DND-41 (cell line): ENCODE data around the gene INPP4A.

Experiments used
- ATAC-seq: fragments of 200-7000 bp; cut with Tn5 transposase; 3 replicates; pipeline ENCODE4 v1.9.1; 2021; ENCODE audit warnings: low read depth; ENCODE audit not compliant: insufficient read depth
- DNase-seq: peaks from one replicate; pipeline ENCODE4 v3.0.0-alpha.2; 2020
- H2AFZ ChIP-seq: 2 replicates; pipeline ENCODE4 v1.6.0; 2012; ENCODE audit warnings: low read depth, low read length
- H3K27ac ChIP-seq: 2 replicates; pipeline ENCODE4 v1.5.1; 2012; ENCODE audit warnings: low read length, inconsistent platforms
- H3K27me3 ChIP-seq: fragments of 200-600 bp; sonication (generic); 2 replicates; pipeline ENCODE4 v1.6.0; 2012; ENCODE audit warnings: low read length, mild to moderate bottlenecking, inconsistent platforms; ENCODE audit not compliant: insufficient read depth, poor library complexity
- H3K36me3 ChIP-seq: 2 replicates; pipeline ENCODE4 v1.5.1; 2012; ENCODE audit warnings: low read length, inconsistent platforms; ENCODE audit not compliant: insufficient read depth
- H3K4me1 ChIP-seq: 2 replicates; pipeline ENCODE4 v1.5.1; 2012; ENCODE audit warnings: mild to moderate bottlenecking, low read length; ENCODE audit not compliant: insufficient read depth
- H3K4me2 ChIP-seq: 2 replicates; pipeline ENCODE4 v1.6.0; 2012; ENCODE audit warnings: mild to moderate bottlenecking, moderate library complexity, low read length, inconsistent platforms; ENCODE audit not compliant: insufficient read depth
- H3K4me3 ChIP-seq, 2 experiments: fragments of 200-600 bp in 1 of 2; shearing (Covaris generic) in 1 of 2; 2 replicates each; pipeline ENCODE4 v1.5.1; 2012 to 2016; ENCODE audit warnings: inconsistent platforms in 2 of 2, low read length in 2 of 2, mild to moderate bottlenecking in 2 of 2, low read depth in 1 of 2, moderate library complexity in 1 of 2
- H3K79me2 ChIP-seq: 2 replicates; pipeline ENCODE4 v1.6.0; 2012; ENCODE audit warnings: low read length, inconsistent platforms; ENCODE audit not compliant: insufficient read depth
- H3K9ac ChIP-seq: 2 replicates; pipeline ENCODE4 v1.6.0; 2012; ENCODE audit warnings: low read depth, mild to moderate bottlenecking, inconsistent platforms, low read length, moderate library complexity
- H3K9me3 ChIP-seq: 2 replicates; pipeline ENCODE4 v1.5.1; 2012; ENCODE audit warnings: low read length, moderate library complexity, mild to moderate bottlenecking, inconsistent platforms; ENCODE audit not compliant: insufficient read depth, severe bottlenecking
- H4K20me1 ChIP-seq: 2 replicates; pipeline ENCODE4 v1.6.0; 2012; ENCODE audit warnings: low read length; ENCODE audit not compliant: insufficient read depth
- CTCF ChIP-seq: IDR thresholded peaks from 2 replicates; pipeline ENCODE4 v1.5.1; 2012; ENCODE audit warnings: borderline replicate concordance, low read length, moderate library complexity, mild to moderate bottlenecking; ENCODE audit not compliant: poor library complexity, severe bottlenecking; ENCODE audit errors: extremely low read depth
- EZH2 ChIP-seq: IDR thresholded peaks from 3 replicates; pipeline ENCODE4 v1.6.1; 2012; ENCODE audit warnings: borderline replicate concordance, low read depth, mild to moderate bottlenecking, moderate library complexity, low read length, inconsistent platforms; ENCODE audit not compliant: severe bottlenecking

INPP4A gene

GRCh38 chr2:98501223-98501622, 56.6 kb downstream of the INPP4A start:
- H3K4me1 ChIP-seq, result no peaks in the 10 kb centered on the region
- H3K9ac ChIP-seq, result no peak overlapping the region
- H3K36me3 ChIP-seq, result peaks cover 24% of the 10 kb centered on the region
- TF ChIP-seq CTCF (no peak), EZH2 (no peak)
- H3K4me3 ChIP-seq, result no peak overlapping the region
- H4K20me1 ChIP-seq, result peaks cover 27% of the 10 kb centered on the region
- peaks cover 69% of the 10 kb centered on the region for H3K79me2 ChIP-seq
- no peak overlapping the region for H3K27ac ChIP-seq
- DNase-seq, result no peak
- H3K9me3 ChIP-seq, result peaks cover 12% of the 10 kb centered on the region
- H3K4me2 ChIP-seq, result no peak overlapping the region
- ATAC-seq, result no peak
- no peak overlapping the region for H2AFZ ChIP-seq
- no peaks in the 10 kb centered on the region for H3K27me3 ChIP-seq

DNA sequence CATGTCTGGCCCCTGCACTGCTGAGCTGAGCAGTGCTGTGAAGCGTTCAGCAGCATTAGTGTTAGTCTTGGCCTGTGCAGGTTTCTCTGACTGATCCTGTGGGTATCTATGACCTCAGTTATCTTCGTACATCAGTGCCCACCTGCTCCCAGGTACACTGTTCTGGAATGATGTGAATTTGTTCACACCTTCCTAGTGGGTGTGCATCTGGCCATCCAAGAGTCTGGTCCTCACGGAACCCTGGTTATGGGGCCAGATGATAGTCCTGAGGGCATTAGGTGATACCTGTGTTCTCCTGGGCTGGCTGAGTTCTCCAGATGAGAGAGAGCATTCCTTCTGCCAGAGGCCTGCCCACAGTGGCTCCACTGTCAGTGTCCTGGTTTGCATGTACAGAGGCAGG, 57.2 kb downstream of the INPP4A start:
- H2AFZ ChIP-seq, result no peak overlapping the region
- peaks cover 23% of the 10 kb centered on the region for H3K36me3 ChIP-seq
- TF ChIP-seq CTCF (no peak), EZH2 (no peak)
- H3K4me1 ChIP-seq, result no peaks in the 10 kb centered on the region
- no peak overlapping the region for H3K4me3 ChIP-seq
- H3K9ac ChIP-seq, result no peak overlapping the region
- H4K20me1 ChIP-seq, result peaks cover 33% of the 10 kb centered on the region
- no peak for DNase-seq
- no peak for ATAC-seq
- H3K9me3 ChIP-seq, result peaks cover 6% of the 10 kb centered on the region
- H3K79me2 ChIP-seq, result peaks cover 74% of the 10 kb centered on the region
- no peaks in the 10 kb centered on the region for H3K27me3 ChIP-seq
- H3K4me2 ChIP-seq, result no peak overlapping the region
- no peak overlapping the region for H3K27ac ChIP-seq

GRCh38 chr2:98502556-98503335, 58.1 kb downstream of the INPP4A start:
- H3K4me3 ChIP-seq, result no peak overlapping the region
- no peak overlapping the region for H2AFZ ChIP-seq
- no peak overlapping the region for H3K9ac ChIP-seq
- TF ChIP-seq CTCF (no peak), EZH2 (no peak)
- ATAC-seq (no peak), DNase-seq (no peak)
- peaks cover 74% of the 10 kb centered on the region for H3K79me2 ChIP-seq
- no peaks in the 10 kb centered on the region for H3K4me1 ChIP-seq
- H3K27me3 ChIP-seq, result no peaks in the 10 kb centered on the region
- peaks cover 40% of the 10 kb centered on the region for H4K20me1 ChIP-seq
- H3K9me3 ChIP-seq, result no peaks in the 10 kb centered on the region
- peaks cover 21% of the 10 kb centered on the region for H3K36me3 ChIP-seq
- no peak overlapping the region for H3K4me2 ChIP-seq
- H3K27ac ChIP-seq, result no peak overlapping the region
